NT2/D1 (cell line): Measurements from ENCODE around the gene DEF6.

Experiments
- YY1 ChIP-seq: IDR thresholded peaks from 2 replicates; pipeline ENCODE4 v1.6.1; 2011; ENCODE audit not compliant: insufficient read length, insufficient read depth
- ZNF274 ChIP-seq: IDR thresholded peaks from 2 replicates; pipeline ENCODE4 v1.6.1; 2011; ENCODE audit warnings: mild to moderate bottlenecking, low read depth, low read length

DNA sequence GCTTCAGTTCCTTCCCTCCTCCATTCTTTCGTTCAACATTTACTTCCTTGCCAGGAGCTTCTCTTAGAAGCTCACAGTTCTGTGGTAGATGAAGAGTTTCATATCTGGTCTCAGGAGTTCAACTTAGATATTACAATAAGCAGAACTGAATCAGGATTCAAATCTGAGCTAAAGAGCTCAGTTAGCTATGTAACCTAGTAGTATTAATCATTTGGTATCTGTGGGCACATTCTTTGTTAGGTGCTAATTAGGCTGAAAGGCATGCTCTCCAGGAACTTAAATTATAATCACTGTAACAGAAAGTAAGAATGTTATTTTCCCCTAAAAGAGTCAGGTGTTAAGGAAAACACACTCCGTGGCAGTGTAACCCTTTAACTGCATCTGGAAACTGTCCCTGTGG lies 29.7 kb upstream of the DEF6 start:
- TF ChIP-seq YY1: no peak
- no peak for TF ChIP-seq ZNF274
